HEK293T (cell line): Measurements from ENCODE around the gene PRELID3B.

ENCODE experiments used
- CTBP1 ChIP-seq: fragments of 450-650 bp; IDR thresholded peaks from 2 replicates; pipeline ENCODE4 v1.6.1; 2016; ENCODE audit warnings: borderline replicate concordance
- FOXA1 ChIP-seq: fragments of 450-650 bp; IDR thresholded peaks from 2 replicates; pipeline ENCODE4 v1.6.1; 2016; ENCODE audit warnings: mild to moderate bottlenecking
- FOXM1 ChIP-seq: fragments of 450-650 bp; IDR thresholded peaks from 2 replicates; pipeline ENCODE4 v1.6.1; 2017; ENCODE audit warnings: mild to moderate bottlenecking, borderline replicate concordance
- NFRKB ChIP-seq: fragments of 450-650 bp; IDR thresholded peaks from 2 replicates; pipeline ENCODE4 v1.6.1; 2016; ENCODE audit warnings: mild to moderate bottlenecking, moderate library complexity
- SUZ12 ChIP-seq: fragments of 450-650 bp; IDR thresholded peaks from 2 replicates; pipeline ENCODE4 v1.6.1; 2016; ENCODE audit warnings: mild to moderate bottlenecking
- ZNF384 ChIP-seq: fragments of 450-650 bp; IDR thresholded peaks from 2 replicates; pipeline ENCODE4 v1.6.1; 2016

GRCh38 chr20:59001449-59002171 lies 41.0 kb downstream of the PRELID3B start:
- no peak for TF ChIP-seq FOXM1
- no peak for TF ChIP-seq NFRKB
- no peak for TF ChIP-seq ZNF384
- TF ChIP-seq SUZ12 = no peak
- TF ChIP-seq CTBP1 = no peak
- no peak for TF ChIP-seq FOXA1
